Left colon (tissue), 2 donors: ENCODE data around the gene CD48. TPM values are rescaled to one million over a fixed set of nuclear protein-coding genes. Genes with fewer than 3 reads are reported as not detected.

ENCODE experiments used
- total RNA-seq, 2 donors: library from RNA; stranded (reverse); fragmentation: NEBNext Ultra II Directional; extraction: Animal tissue kit (Norgen Biotek cat#: 25700); gene quantifications; one replicate each; pipeline ENCODE4 v1.2.1, GENCODE V29; 2021
- donor health status: DM: no; HTN: no; CAD: no.
- donor health status: DM: yes; HTN: yes; CAD: no.

CD48 gene
- total RNA-seq, 2 donors from 2014 or later = 2.2 to 7.4 TPM

Other genes starting within 250 kb of the CD48 start
- 1 to 10 TPM in 1 of 2 donors, under 1 TPM in 1; 0.61 to 1.4 TPM for gene SLAMF6, start 188.6 kb downstream of the CD48 start, total RNA-seq
- gene CD84, start 132.3 kb downstream of the CD48 start, total RNA-seq = 1 to 10 TPM; 2.1 to 6.2 TPM
- 1 to 10 TPM in 1 of 2 donors, under 1 TPM in 1; 0.92 to 2.0 TPM for gene SLAMF1, start 64.8 kb downstream of the CD48 start, total RNA-seq
- 10 to 100 TPM in 1 of 2 donors, 1 to 10 TPM in 1; 2.2 to 12.9 TPM for gene SLAMF7, start 27.4 kb upstream of the CD48 start, total RNA-seq
- gene LY9, start 84.4 kb upstream of the CD48 start, total RNA-seq = 1 to 10 TPM in 1 of 2 donors, under 1 TPM in 1; 0.67 to 2.6 TPM
- gene CD244, start 151.1 kb upstream of the CD48 start, total RNA-seq = under 1 TPM; 0.37 to 0.87 TPM
- 100 to 1,000 TPM; 268 to 512 TPM for gene ITLN1, start 173.4 kb upstream of the CD48 start, total RNA-seq
- gene ITLN2, start 243.0 kb upstream of the CD48 start, total RNA-seq = not detected